Ishikawa (cell line): ENCODE measurements around the gene TOX2.

ENCODE experiments used
- CEBPB ChIP-seq: IDR thresholded peaks from 2 replicates; pipeline ENCODE4 v1.6.1; 2012
- CREB1 ChIP-seq: IDR thresholded peaks from 2 replicates; pipeline ENCODE4 v1.6.1; 2012; ENCODE audit warnings: low read depth
- EGR1 ChIP-seq: IDR thresholded peaks from 2 replicates; pipeline ENCODE4 v1.6.1; 2012
- EP300 ChIP-seq: IDR thresholded peaks from 2 replicates; pipeline ENCODE4 v1.6.1; 2012; ENCODE audit warnings: borderline replicate concordance
- FOXM1 ChIP-seq: IDR thresholded peaks from 2 replicates; pipeline ENCODE4 v1.6.1; 2012; ENCODE audit warnings: low read depth, borderline replicate concordance
- NFIC ChIP-seq: IDR thresholded peaks from 2 replicates; pipeline ENCODE4 v1.6.1; 2012
- RAD21 ChIP-seq: IDR thresholded peaks from 2 replicates; pipeline ENCODE4 v1.6.1; 2012; ENCODE audit warnings: low read depth
- TAF1 ChIP-seq: IDR thresholded peaks from 2 replicates; pipeline ENCODE4 v1.6.1; 2012; ENCODE audit warnings: low read depth, mild to moderate bottlenecking
- TCF12 ChIP-seq: IDR thresholded peaks from 2 replicates; pipeline ENCODE4 v1.6.1; 2012; ENCODE audit warnings: low read depth
- TEAD4 ChIP-seq: IDR thresholded peaks from 2 replicates; pipeline ENCODE4 v1.6.1; 2012
- YY1 ChIP-seq: IDR thresholded peaks from 2 replicates; pipeline ENCODE4 v1.6.1; 2012; ENCODE audit warnings: low read depth
- ZBTB7A ChIP-seq: IDR thresholded peaks from 2 replicates; pipeline ENCODE4 v1.6.1; 2012; ENCODE audit warnings: low read depth
- TF ChIP-seq, protein P1 (sequence below): IDR thresholded peaks from 2 replicates; pipeline ENCODE4 v1.6.1; 2012
- TF ChIP-seq, protein P2 (sequence below): IDR thresholded peaks from 2 replicates; pipeline ENCODE4 v1.6.1; 2012
- TF ChIP-seq, protein P3 (sequence below): IDR thresholded peaks from 2 replicates; pipeline ENCODE4 v1.6.1; 2012; ENCODE audit warnings: low read depth, mild to moderate bottlenecking

The TOX2 gene

DNA sequence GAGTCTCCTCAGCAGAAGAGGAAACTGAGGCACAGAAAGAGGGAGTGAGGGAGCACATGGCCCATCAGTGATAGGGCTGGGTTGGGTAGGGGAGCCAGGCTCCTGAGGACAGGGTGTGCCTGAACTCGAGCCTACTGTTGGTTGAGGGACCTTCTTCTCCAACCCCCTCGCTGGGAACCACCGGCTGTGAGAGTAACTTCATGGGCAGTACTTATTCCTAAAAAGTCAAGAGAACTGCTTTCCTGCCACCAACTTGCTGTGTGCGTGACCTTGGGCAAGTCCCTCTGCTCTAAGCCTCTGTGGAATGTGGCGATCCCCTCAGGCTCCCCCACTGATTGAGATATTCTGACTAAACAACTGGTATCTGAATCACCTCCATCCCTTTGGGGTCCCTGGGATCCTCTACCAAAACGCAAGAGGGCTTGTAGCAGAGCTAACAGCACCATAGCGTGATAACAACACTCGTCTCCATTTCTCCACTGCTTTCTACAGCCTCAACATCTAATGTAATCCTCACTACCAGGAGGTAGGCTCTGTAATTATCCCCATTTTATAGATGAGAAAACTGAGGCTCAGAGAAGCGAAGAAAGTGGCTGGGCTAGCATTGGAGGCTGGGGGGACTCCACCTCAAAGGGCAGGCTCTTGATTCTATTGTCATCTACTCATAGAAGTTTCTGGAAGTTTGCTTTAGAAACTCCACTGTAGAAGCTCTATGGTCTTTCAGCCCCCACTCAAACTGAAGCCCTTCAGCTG, 196.3 kb downstream of the TOX2 start:
- TF ChIP-seq FOXM1 (no peak), TEAD4 (no peak), CREB1 (no peak), ZBTB7A (no peak), NFIC (no peak), TCF12 (no peak), EP300 (no peak)
- TF ChIP-seq, protein P1, sequence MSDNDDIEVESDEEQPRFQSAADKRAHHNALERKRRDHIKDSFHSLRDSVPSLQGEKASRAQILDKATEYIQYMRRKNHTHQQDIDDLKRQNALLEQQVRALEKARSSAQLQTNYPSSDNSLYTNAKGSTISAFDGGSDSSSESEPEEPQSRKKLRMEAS: no peak
- TF ChIP-seq, protein P2, sequence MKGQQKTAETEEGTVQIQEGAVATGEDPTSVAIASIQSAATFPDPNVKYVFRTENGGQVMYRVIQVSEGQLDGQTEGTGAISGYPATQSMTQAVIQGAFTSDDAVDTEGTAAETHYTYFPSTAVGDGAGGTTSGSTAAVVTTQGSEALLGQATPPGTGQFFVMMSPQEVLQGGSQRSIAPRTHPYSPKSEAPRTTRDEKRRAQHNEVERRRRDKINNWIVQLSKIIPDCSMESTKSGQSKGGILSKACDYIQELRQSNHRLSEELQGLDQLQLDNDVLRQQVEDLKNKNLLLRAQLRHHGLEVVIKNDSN: no peak

DNA sequence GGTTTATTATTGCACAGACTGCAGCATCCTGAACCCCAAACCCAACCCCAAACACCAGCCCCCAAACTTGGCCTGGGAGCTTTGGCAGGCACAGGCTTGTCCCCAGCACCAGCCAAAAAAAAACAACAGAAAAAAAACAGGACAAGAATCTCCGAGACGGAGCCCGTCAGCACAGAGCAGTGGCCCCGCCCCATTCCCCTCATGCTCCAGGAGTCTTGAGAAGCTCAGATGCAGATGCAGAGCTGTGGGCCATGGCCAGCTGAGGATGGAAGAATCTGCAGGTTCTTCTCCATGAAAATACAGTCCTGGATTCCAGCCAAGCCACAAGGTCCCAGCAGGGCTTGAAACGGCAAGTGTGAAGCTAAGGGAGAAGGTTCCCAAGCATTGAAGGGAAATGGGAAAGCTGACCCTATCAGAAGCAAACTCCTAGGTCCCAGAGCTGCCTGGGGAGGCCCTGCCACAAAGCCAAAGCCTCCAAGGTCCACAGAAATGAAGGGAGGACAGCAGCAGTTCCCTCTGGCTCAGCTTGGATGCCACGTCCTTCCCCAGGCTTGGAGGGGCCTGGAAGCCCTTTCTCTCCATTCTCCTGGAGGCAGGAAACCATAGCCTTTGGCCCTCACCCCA, 197.2 kb downstream of the TOX2 start:
- TF ChIP-seq CEBPB (no peak), FOXM1 (no peak), TCF12 (no peak), TEAD4 (no peak), EP300 (no peak), TAF1 (no peak), CREB1 (no peak), NFIC (no peak)
- TF ChIP-seq, protein P1: no peak
- TF ChIP-seq, protein P3, sequence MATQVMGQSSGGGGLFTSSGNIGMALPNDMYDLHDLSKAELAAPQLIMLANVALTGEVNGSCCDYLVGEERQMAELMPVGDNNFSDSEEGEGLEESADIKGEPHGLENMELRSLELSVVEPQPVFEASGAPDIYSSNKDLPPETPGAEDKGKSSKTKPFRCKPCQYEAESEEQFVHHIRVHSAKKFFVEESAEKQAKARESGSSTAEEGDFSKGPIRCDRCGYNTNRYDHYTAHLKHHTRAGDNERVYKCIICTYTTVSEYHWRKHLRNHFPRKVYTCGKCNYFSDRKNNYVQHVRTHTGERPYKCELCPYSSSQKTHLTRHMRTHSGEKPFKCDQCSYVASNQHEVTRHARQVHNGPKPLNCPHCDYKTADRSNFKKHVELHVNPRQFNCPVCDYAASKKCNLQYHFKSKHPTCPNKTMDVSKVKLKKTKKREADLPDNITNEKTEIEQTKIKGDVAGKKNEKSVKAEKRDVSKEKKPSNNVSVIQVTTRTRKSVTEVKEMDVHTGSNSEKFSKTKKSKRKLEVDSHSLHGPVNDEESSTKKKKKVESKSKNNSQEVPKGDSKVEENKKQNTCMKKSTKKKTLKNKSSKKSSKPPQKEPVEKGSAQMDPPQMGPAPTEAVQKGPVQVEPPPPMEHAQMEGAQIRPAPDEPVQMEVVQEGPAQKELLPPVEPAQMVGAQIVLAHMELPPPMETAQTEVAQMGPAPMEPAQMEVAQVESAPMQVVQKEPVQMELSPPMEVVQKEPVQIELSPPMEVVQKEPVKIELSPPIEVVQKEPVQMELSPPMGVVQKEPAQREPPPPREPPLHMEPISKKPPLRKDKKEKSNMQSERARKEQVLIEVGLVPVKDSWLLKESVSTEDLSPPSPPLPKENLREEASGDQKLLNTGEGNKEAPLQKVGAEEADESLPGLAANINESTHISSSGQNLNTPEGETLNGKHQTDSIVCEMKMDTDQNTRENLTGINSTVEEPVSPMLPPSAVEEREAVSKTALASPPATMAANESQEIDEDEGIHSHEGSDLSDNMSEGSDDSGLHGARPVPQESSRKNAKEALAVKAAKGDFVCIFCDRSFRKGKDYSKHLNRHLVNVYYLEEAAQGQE: no peak
- TF ChIP-seq, protein P2: no peak

DNA sequence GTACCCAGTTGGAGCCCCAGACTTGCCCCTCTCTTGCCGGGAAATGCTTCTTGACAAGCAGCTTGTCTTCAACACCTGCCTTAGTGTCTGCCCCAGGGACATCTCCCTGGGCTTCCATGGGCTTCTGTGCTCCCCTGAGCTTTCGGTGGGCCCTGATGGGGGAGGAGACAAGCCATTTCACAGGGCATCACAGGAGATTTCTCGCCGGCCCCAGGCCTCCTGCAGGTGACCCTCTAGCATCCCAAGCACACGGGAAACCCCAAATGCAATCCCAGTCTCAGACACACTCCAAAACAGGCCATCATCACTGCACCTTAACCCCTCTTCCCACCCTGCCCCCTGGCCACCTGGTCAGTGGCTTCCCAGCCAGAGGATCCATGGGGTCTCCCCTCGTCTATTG, 197.8 kb downstream of the TOX2 start:
- TF ChIP-seq TCF12 (no peak), TAF1 (no peak), FOXM1 (no peak), EGR1 (no peak), NFIC (no peak), ZBTB7A (no peak), CEBPB (no peak), TEAD4 (no peak), YY1 (no peak), CREB1 (no peak), RAD21 (no peak), EP300 (no peak)
- TF ChIP-seq, protein P3: no peak
- TF ChIP-seq, protein P1: no peak
- TF ChIP-seq, protein P2: no peak

DNA sequence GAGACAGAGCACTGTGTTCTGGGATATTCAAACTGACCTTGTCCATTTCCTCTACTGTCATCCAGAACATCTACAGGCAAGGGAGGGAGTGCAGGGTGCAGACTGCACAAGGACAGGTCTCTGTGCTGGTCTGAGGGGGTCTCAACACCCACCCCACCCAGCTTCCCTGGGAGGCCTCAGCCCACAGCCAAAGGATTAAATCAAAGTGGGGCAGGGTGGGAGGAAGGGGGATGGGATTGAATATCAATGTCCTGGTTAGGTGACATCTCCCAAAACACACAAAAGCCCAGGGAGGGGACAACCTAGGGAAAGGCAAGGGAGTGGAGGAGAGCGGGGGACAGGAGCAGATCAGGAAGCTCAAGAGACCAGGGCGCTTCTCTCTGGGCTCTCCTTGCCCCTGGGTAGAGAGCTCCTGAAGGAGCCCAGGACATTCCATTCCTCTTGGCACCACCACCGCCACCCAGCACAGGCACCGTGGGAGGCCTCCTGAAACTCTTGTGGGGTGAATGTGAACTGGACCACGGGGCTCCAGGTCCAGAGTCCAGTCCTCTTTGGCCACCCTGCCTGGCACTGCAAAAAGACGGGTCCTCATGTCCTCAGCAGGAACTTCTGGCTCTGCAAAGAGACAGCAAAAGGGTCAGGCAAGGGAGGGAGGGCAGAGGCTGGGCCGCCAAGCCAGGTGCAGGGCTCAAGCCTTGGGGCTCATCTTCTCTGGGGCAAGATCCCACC, 198.4 kb downstream of the TOX2 start:
- TF ChIP-seq CREB1 (no peak), FOXM1 (no peak), TCF12 (no peak), EGR1 (no peak), TAF1 (no peak), RAD21 (no peak), NFIC (no peak), ZBTB7A (no peak), EP300 (no peak), YY1 (no peak), TEAD4 (no peak), CEBPB (no peak)
- TF ChIP-seq, protein P2: no peak
- TF ChIP-seq, protein P1: no peak
- TF ChIP-seq, protein P3: no peak
